Osteoblast (primary cell): ENCODE results near the gene KCNH4. TPM values are rescaled to one million over a fixed set of nuclear protein-coding genes. Genes with fewer than 3 reads are reported as not detected.

ENCODE experiments used
- DNase-seq: peaks from one replicate; pipeline ENCODE4 v3.0.0; 2011; ENCODE audit warnings: low spot score, mixed read lengths; ENCODE audit not compliant: insufficient read length; ENCODE audit errors: missing footprints
- H2AFZ ChIP-seq: 2 replicates; pipeline ENCODE4 v1.6.0; 2011; ENCODE audit warnings: mild to moderate bottlenecking, low read length
- H3K27ac ChIP-seq: 2 replicates; pipeline ENCODE4 v1.5.1; 2011; ENCODE audit warnings: mild to moderate bottlenecking, low read depth, low read length, moderate library complexity
- H3K27me3 ChIP-seq: 2 replicates; pipeline ENCODE4 v1.6.0; 2012; ENCODE audit warnings: mild to moderate bottlenecking, control low read depth, inconsistent platforms, low read length, moderate library complexity; ENCODE audit not compliant: insufficient read depth
- H3K36me3 ChIP-seq: 2 replicates; pipeline ENCODE4 v1.5.1; 2011; ENCODE audit warnings: mild to moderate bottlenecking, low read length, control low read depth, moderate library complexity; ENCODE audit not compliant: insufficient read depth
- H3K4me1 ChIP-seq: 2 replicates; pipeline ENCODE4 v1.5.1; 2011; ENCODE audit warnings: mild to moderate bottlenecking, low read length, control low read depth, moderate library complexity; ENCODE audit not compliant: insufficient read depth
- H3K4me2 ChIP-seq: 2 replicates; pipeline ENCODE4 v1.6.0; 2011; ENCODE audit warnings: mild to moderate bottlenecking, low read length; ENCODE audit not compliant: insufficient read depth
- H3K4me3 ChIP-seq: fragments of 200-600 bp; sonication (generic); 3 replicates; pipeline ENCODE4 v1.5.1; 2012; ENCODE audit warnings: mild to moderate bottlenecking, low read length, inconsistent platforms; ENCODE audit not compliant: insufficient read depth
- H3K79me2 ChIP-seq: 2 replicates; pipeline ENCODE4 v1.6.0; 2012; ENCODE audit warnings: mild to moderate bottlenecking, low read length, control low read depth, inconsistent platforms; ENCODE audit not compliant: insufficient read depth
- H3K9me3 ChIP-seq: 2 replicates; pipeline ENCODE4 v1.5.1; 2011; ENCODE audit warnings: low read depth, low read length, control low read depth
- H4K20me1 ChIP-seq: 2 replicates; pipeline ENCODE4 v1.6.0; 2012; ENCODE audit warnings: mild to moderate bottlenecking, low read length, control low read depth; ENCODE audit not compliant: insufficient read depth
- CTCF ChIP-seq: IDR thresholded peaks from 2 replicates; pipeline ENCODE4 v1.5.1; 2011; ENCODE audit warnings: mild to moderate bottlenecking, low read depth, low read length, moderate library complexity; ENCODE audit errors: extremely low read depth
- total RNA-seq: library from RNA; depleted of rRNA; stranded (reverse); fragments of >200 nt; gene quantifications from 2 replicates; pipeline ENCODE4 v1.2.3, GENCODE V29; 2012

KCNH4 gene
- total RNA-seq, 1 donor = not detected

- Histone ChIP-seq H3K79me2 (no peaks in the 10 kb centered on the region), H3K4me1 (no peaks in the 10 kb centered on the region), H3K9me3 (no peaks in the 10 kb centered on the region), H4K20me1 (no peaks in the 10 kb centered on the region), H3K27me3 (no peaks in the 10 kb centered on the region), H3K4me3 (no peak overlapping the region), H2AFZ (no peak overlapping the region), H3K4me2 (no peak overlapping the region), H3K27ac (no peak overlapping the region), H3K36me3 (peaks cover 23% of the 10 kb centered on the region)
- no peak for TF ChIP-seq CTCF
- DNase-seq = no peak
These were observed 19.9 kb upstream of the KCNH4 start for GRCh38 chr17:42200706-42201457.

- TF ChIP-seq CTCF = no peak
- Histone ChIP-seq H3K4me1 (no peaks in the 10 kb centered on the region), H3K9me3 (no peaks in the 10 kb centered on the region), H3K4me3 (no peak overlapping the region), H3K27me3 (no peaks in the 10 kb centered on the region), H3K4me2 (no peak overlapping the region), H3K36me3 (peaks cover 22% of the 10 kb centered on the region), H2AFZ (no peak overlapping the region), H4K20me1 (no peaks in the 10 kb centered on the region), H3K79me2 (no peaks in the 10 kb centered on the region), H3K27ac (no peak overlapping the region)
- DNase-seq = no peak
These were observed 18.6 kb upstream of the KCNH4 start for GRCh38 chr17:42199416-42200011.

GRCh38 chr17:42198897-42199296 is 18.0 kb upstream of the KCNH4 start:
- Histone ChIP-seq H3K4me3 (no peak overlapping the region), H4K20me1 (no peaks in the 10 kb centered on the region), H3K36me3 (peaks cover 21% of the 10 kb centered on the region), H3K27me3 (no peaks in the 10 kb centered on the region), H3K4me2 (no peak overlapping the region), H2AFZ (no peak overlapping the region), H3K27ac (no peak overlapping the region), H3K9me3 (no peaks in the 10 kb centered on the region), H3K79me2 (no peaks in the 10 kb centered on the region), H3K4me1 (peaks cover 1% of the 10 kb centered on the region)
- no peak for DNase-seq
- TF ChIP-seq CTCF = no peak

- Histone ChIP-seq H3K9me3 (no peaks in the 10 kb centered on the region), H3K4me1 (peaks cover 6% of the 10 kb centered on the region), H3K79me2 (no peaks in the 10 kb centered on the region), H3K27me3 (no peaks in the 10 kb centered on the region), H3K4me2 (no peak overlapping the region), H3K4me3 (no peak overlapping the region), H3K27ac (no peak overlapping the region), H3K36me3 (peaks cover 21% of the 10 kb centered on the region), H2AFZ (no peak overlapping the region), H4K20me1 (no peaks in the 10 kb centered on the region)
- no peak for DNase-seq
- TF ChIP-seq CTCF = no peak
These were observed 16.7 kb upstream of the KCNH4 start for GRCh38 chr17:42197564-42198156.
